ENCODE data around the gene PLS1. TPM values are rescaled to one million over a fixed set of nuclear protein-coding genes. Genes with fewer than 3 reads are reported as not detected.
"Not testable (repeated sequence)": the region's sequence is repeated elsewhere in the genome, so short reads cannot be mapped to it uniquely, and the experiment has no call there.

Gene PLS1
- total RNA-seq, 6 experiments from 2014 or later: 0.64 to 1.4 (median 1.2) TPM

GRCh38 chr3:142597906-142598305, 1.7 kb downstream of the PLS1 start:
- no peak overlapping the region for H3K4me3 Mint-ChIP-seq
- DNase-seq: no peak

GRCh38 chr3:142601713-142602112, 5.5 kb downstream of the PLS1 start:
- no peaks in the 10 kb centered on the region; the same call in none of the 2 replicates for H3K27me3 Mint-ChIP-seq (ENCODE audit: insufficient read depth)
- DNase-seq: no peak
- H3K36me3 Mint-ChIP-seq (ENCODE audit: low read depth): no peaks in the 10 kb centered on the region

More at GRCh38 chr3:142597906-142598305, 1.7 kb downstream of the PLS1 start:
- Mint-ChIP-seq H3K4me1 (ENCODE audit: low read depth) (peaks cover 24% of the 10 kb centered on the region), H3K36me3 (ENCODE audit: low read depth) (no peaks in the 10 kb centered on the region), H3K9me3 (no peaks in the 10 kb centered on the region), H3K27me3 (ENCODE audit: insufficient read depth) (no peaks in the 10 kb centered on the region; the same call in 1 of the 2 replicates), H3K27ac (no peak overlapping the region)
- TF ChIP-seq CTCF (IDR thresholded peaks at IDR 0.05): no peak

GRCh38 chr3:142602619-142603385, 6.6 kb downstream of the PLS1 start:
- no peak for DNase-seq
- Mint-ChIP-seq H3K4me1 (ENCODE audit: low read depth) (no peaks in the 10 kb centered on the region), H3K36me3 (ENCODE audit: low read depth) (no peaks in the 10 kb centered on the region), H3K27ac (no peak overlapping the region), H3K27me3 (ENCODE audit: insufficient read depth) (no peaks in the 10 kb centered on the region; the same call in none of the 2 replicates), H3K4me3 (no peak overlapping the region), H3K9me3 (no peaks in the 10 kb centered on the region)
- no peak for TF ChIP-seq CTCF (IDR thresholded peaks at IDR 0.05)

More at GRCh38 chr3:142601713-142602112, 5.5 kb downstream of the PLS1 start:
- Mint-ChIP-seq H3K27ac (no peak overlapping the region), H3K4me3 (no peak overlapping the region), H3K4me1 (ENCODE audit: low read depth) (peaks cover 6% of the 10 kb centered on the region; the same call in 1 of the 2 replicates), H3K9me3 (no peaks in the 10 kb centered on the region)
- TF ChIP-seq CTCF (IDR thresholded peaks at IDR 0.05): no peak

GRCh38 chr3:142603386-142603705, 7.2 kb downstream of the PLS1 start:
- not testable (repeated sequence) for H3K4me1 Mint-ChIP-seq (ENCODE audit: low read depth); H3K36me3 Mint-ChIP-seq (ENCODE audit: low read depth); DNase-seq; H3K9me3 Mint-ChIP-seq; H3K27me3 Mint-ChIP-seq (ENCODE audit: insufficient read depth); H3K27ac Mint-ChIP-seq; H3K4me3 Mint-ChIP-seq

GRCh38 chr3:142604940-142605339, 8.7 kb downstream of the PLS1 start:
- DNase-seq: no peak
- TF ChIP-seq CTCF (IDR thresholded peaks at IDR 0.05): no peak
- H3K9me3 Mint-ChIP-seq: no peaks in the 10 kb centered on the region
- H3K36me3 Mint-ChIP-seq (ENCODE audit: low read depth): no peaks in the 10 kb centered on the region
- H3K27ac Mint-ChIP-seq: no peak overlapping the region
- no peaks in the 10 kb centered on the region for H3K4me1 Mint-ChIP-seq (ENCODE audit: low read depth)
- H3K4me3 Mint-ChIP-seq: no peak overlapping the region
- no peaks in the 10 kb centered on the region; the same call in none of the 2 replicates for H3K27me3 Mint-ChIP-seq (ENCODE audit: insufficient read depth)

GRCh38 chr3:142608631-142609030, 12.4 kb downstream of the PLS1 start:
- no peak overlapping the region for H3K27ac Mint-ChIP-seq
- no peak for TF ChIP-seq CTCF (IDR thresholded peaks at IDR 0.05)
- no peaks in the 10 kb centered on the region for H3K4me1 Mint-ChIP-seq (ENCODE audit: low read depth)
- no peaks in the 10 kb centered on the region for H3K27me3 Mint-ChIP-seq (ENCODE audit: insufficient read depth)
- H3K4me3 Mint-ChIP-seq: no peak overlapping the region
- no peaks in the 10 kb centered on the region for H3K9me3 Mint-ChIP-seq
- DNase-seq: no peak
- H3K36me3 Mint-ChIP-seq (ENCODE audit: low read depth): no peaks in the 10 kb centered on the region
